Progenitor cell of endocrine pancreas (in vitro differentiated cells): ENCODE results near the gene OTUD6A. TPM values are rescaled to one million over a fixed set of nuclear protein-coding genes. Genes with fewer than 3 reads are reported as not detected.
A peak's percentile ranks its signal among the peaks of the same experiment; 100 is the strongest.
"Not testable (repeated sequence)": the region's sequence is repeated elsewhere in the genome, so short reads cannot be mapped to it uniquely, and the experiment has no call there.

Source experiments
- DNase-seq: peaks from one replicate; pipeline ENCODE4 v3.0.0; 2021; ENCODE audit warnings: low spot score; ENCODE audit not compliant: unreplicated experiment
- H3K27ac Mint-ChIP-seq: 2 replicates; pipeline ENCODE4 v1.8.0; 2021; ENCODE audit warnings: mild to moderate bottlenecking, moderate library complexity, mixed read lengths
- H3K27me3 Mint-ChIP-seq: 2 replicates; pipeline ENCODE4 v1.8.0; 2021; ENCODE audit warnings: mixed read lengths
- H3K36me3 Mint-ChIP-seq: 2 replicates; pipeline ENCODE4 v1.8.0; 2022; ENCODE audit warnings: mixed read lengths; ENCODE audit not compliant: insufficient read depth
- H3K4me1 Mint-ChIP-seq: 2 replicates; pipeline ENCODE4 v1.8.0; 2021; ENCODE audit warnings: low read depth, mixed read lengths
- H3K4me3 Mint-ChIP-seq: 2 replicates; pipeline ENCODE4 v1.8.0; 2021; ENCODE audit warnings: low read depth, mild to moderate bottlenecking, moderate library complexity, mixed read lengths
- H3K9me3 Mint-ChIP-seq: 2 replicates; pipeline ENCODE4 v1.8.0; 2021; ENCODE audit warnings: low read depth, mixed read lengths
- CTCF ChIP-seq: fragments of 200-600 bp; sonication (generic); IDR thresholded peaks from one replicate; pipeline ENCODE4 v1.5.0; 2021; ENCODE audit warnings: antibody characterized with exemption, mild to moderate bottlenecking; ENCODE audit not compliant: unreplicated experiment
- microRNA-seq: library from miRNA; unstranded; fragments of <30 nt; microRNA quantifications from one replicate; pipeline ENCODE4 v1.1.0, GENCODE V29; 2020; ENCODE audit warnings: borderline number of aligned reads; ENCODE audit not compliant: unreplicated experiment
- total RNA-seq: library from RNA; stranded (reverse); gene quantifications from 2 replicates; pipeline ENCODE4 v1.2.1, GENCODE V29; 2021

Gene OTUD6A
- total RNA-seq, 1 donor from 2014 or later, result not detected

GRCh38 chrX:70096052-70096451 is 33.8 kb downstream of the OTUD6A start:
- DNase-seq, result no peak
- Mint-ChIP-seq H3K4me3 (no peak overlapping the region), H3K9me3 (peaks cover 10% of the 10 kb centered on the region), H3K27me3 (no peaks in the 10 kb centered on the region), H3K4me1 (no peaks in the 10 kb centered on the region), H3K27ac (no peak overlapping the region), H3K36me3 (no peaks in the 10 kb centered on the region)
- peak; percentile 24 for TF ChIP-seq CTCF

- H3K27ac Mint-ChIP-seq, result no peak overlapping the region
- H3K27me3 Mint-ChIP-seq, result no peaks in the 10 kb centered on the region
- no peak for TF ChIP-seq CTCF
- no peaks in the 10 kb centered on the region for H3K4me1 Mint-ChIP-seq
- peaks cover 10% of the 10 kb centered on the region for H3K9me3 Mint-ChIP-seq
- no peak for DNase-seq
- no peaks in the 10 kb centered on the region for H3K36me3 Mint-ChIP-seq
- H3K4me3 Mint-ChIP-seq, result no peak overlapping the region
Measured at GRCh38 chrX:70105229-70105628, 43.0 kb downstream of the OTUD6A start.

GRCh38 chrX:70111436-70112026 is 49.3 kb downstream of the OTUD6A start:
- peaks cover 27% of the 10 kb centered on the region for H3K9me3 Mint-ChIP-seq
- H3K36me3 Mint-ChIP-seq, result not testable (repeated sequence)

More at GRCh38 chrX:70111436-70112026, 49.3 kb downstream of the OTUD6A start:
- not testable (repeated sequence) for H3K4me3 Mint-ChIP-seq, H3K27ac Mint-ChIP-seq, H3K27me3 Mint-ChIP-seq, DNase-seq, H3K4me1 Mint-ChIP-seq

Small RNA genes within 50 kb of the gene (microRNA-seq; reads per million reads assigned to microRNA genes)
- gene MIR676, result 9.6 reads per million, percentile 16 among the genes with 10 or more reads in this experiment

Other genes starting within 250 kb of the OTUD6A start
- not detected in 2 replicates for gene AWAT2, start 12.5 kb upstream of the OTUD6A start, total RNA-seq
- 58.8 and 60.1 TPM in 2 replicates for gene IGBP1, start 71.0 kb downstream of the OTUD6A start, total RNA-seq
- not detected in 2 replicates for gene DGAT2L6, start 115.0 kb downstream of the OTUD6A start, total RNA-seq
- not detected in 2 replicates for gene AWAT1, start 172.2 kb downstream of the OTUD6A start, total RNA-seq
- 0.38 TPM in 1 of 2 replicates, not detected in the other for gene P2RY4, start 197.7 kb downstream of the OTUD6A start, total RNA-seq
- not detected in 2 replicates for gene ARR3, start 205.9 kb downstream of the OTUD6A start, total RNA-seq
- gene RAB41, start 219.7 kb downstream of the OTUD6A start, total RNA-seq, result not detected in 2 replicates
- gene PDZD11, start 227.5 kb downstream of the OTUD6A start, total RNA-seq, result 38.2 and 42.2 TPM in 2 replicates
- 17.0 and 18.0 TPM in 2 replicates for gene KIF4A, start 227.6 kb downstream of the OTUD6A start, total RNA-seq